ENCODE results near the gene SLC22A9.
"Not testable (repeated sequence)": the region's sequence is repeated elsewhere in the genome, so short reads cannot be mapped to it uniquely, and the experiment has no call there.

- TF ChIP-seq CTCF (IDR thresholded peaks at IDR 0.05); EZH2 (IDR thresholded peaks at IDR 0.05; ENCODE audit: borderline replicate concordance, insufficient read depth, low read depth, low read length, poor library complexity, severe bottlenecking): not testable (repeated sequence)
Measured at GRCh38 chr11:63430731-63431130, 61.1 kb downstream of the SLC22A9 start.
